Activated T-cell treated with anti-CD3 and anti-CD28 coated beads, Interleukin-2, amount 50 U/mL, for 24 hours (primary cell): ENCODE data around the gene THBS4.
"Not testable (repeated sequence)": the region's sequence is repeated elsewhere in the genome, so short reads cannot be mapped to it uniquely, and the experiment has no call there.

Experiments used
- DNase-seq: peaks from one replicate; pipeline ENCODE4 v3.0.0-alpha.2; 2020
- H3K27ac Mint-ChIP-seq: 2 replicates; pipeline ENCODE4 v1.8.0; 2020; ENCODE audit warnings: mild to moderate bottlenecking, mixed read lengths
- H3K27me3 Mint-ChIP-seq: 2 replicates; pipeline ENCODE4 v1.8.0; 2020; ENCODE audit warnings: mixed read lengths
- H3K36me3 Mint-ChIP-seq: 2 replicates; pipeline ENCODE4 v1.8.0; 2020; ENCODE audit warnings: low read depth, mixed read lengths
- H3K4me1 Mint-ChIP-seq: 2 replicates; pipeline ENCODE4 v1.8.0; 2020; ENCODE audit warnings: low read depth, mixed read lengths
- H3K4me3 Mint-ChIP-seq: 2 replicates; pipeline ENCODE4 v1.8.0; 2020; ENCODE audit warnings: mild to moderate bottlenecking, moderate library complexity, mixed read lengths
- H3K9me3 Mint-ChIP-seq: 2 replicates; pipeline ENCODE4 v1.8.0; 2020; ENCODE audit warnings: mixed read lengths

Gene THBS4

DNA sequence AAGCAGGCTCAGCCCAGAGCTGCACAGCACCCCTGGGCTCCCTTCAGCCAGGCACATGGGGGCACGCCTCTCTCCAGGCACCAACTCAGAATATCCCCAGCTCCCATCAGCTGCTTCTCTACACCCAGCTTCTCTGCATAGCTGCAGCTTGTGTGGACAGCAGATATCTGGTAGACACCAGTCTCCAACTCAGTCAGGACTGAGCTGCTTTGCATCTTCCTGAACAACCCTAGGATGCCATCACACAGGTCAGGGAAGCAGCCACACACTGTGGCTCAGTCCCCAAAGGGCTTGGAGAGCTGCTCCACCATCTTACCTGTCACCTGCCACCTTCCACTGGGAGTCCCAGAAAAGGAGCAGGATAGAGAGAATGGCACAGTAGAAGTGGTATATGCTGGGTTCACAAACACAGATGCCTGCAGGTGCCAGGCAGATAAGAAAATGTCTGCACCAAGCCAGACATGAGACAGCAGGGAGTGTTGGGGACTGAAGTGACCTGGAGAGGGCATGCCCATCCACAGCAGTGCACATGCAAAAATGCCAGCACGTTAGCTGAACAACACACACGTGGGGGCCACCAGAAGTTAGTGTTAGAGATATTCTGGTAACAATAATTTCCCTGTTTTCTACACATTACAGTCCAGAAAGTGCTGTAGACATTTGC lies 42.0 kb downstream of the THBS4 start:
- Mint-ChIP-seq H3K4me3 (no peak overlapping the region), H3K4me1 (no peaks in the 10 kb centered on the region)

DNA sequence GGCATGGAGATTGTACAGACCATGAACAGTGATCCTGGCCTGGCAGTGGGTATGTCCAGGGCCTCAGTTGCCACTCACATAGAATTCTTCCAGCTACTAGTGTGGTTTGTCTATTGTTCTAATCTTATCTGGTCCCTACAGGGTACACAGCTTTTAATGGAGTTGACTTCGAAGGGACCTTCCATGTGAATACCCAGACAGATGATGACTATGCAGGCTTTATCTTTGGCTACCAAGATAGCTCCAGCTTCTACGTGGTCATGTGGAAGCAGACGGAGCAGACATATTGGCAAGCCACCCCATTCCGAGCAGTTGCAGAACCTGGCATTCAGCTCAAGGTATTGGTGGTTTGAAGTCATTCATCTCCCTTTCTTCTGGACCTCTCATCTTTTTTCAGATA lies 43.8 kb downstream of the THBS4 start:
- no peaks in the 10 kb centered on the region for H3K27me3 Mint-ChIP-seq
- H3K36me3 Mint-ChIP-seq: no peaks in the 10 kb centered on the region
- no peak for DNase-seq
- no peaks in the 10 kb centered on the region for H3K9me3 Mint-ChIP-seq
- H3K27ac Mint-ChIP-seq: no peak overlapping the region
- no peak overlapping the region for H3K4me3 Mint-ChIP-seq
- peaks cover 13% of the 10 kb centered on the region for H3K4me1 Mint-ChIP-seq

More for the DNA sequence above, 42.0 kb downstream of the THBS4 start:
- Mint-ChIP-seq H3K27ac (no peak overlapping the region), H3K9me3 (no peaks in the 10 kb centered on the region), H3K36me3 (no peaks in the 10 kb centered on the region), H3K27me3 (no peaks in the 10 kb centered on the region)
- DNase-seq: no peak

DNA sequence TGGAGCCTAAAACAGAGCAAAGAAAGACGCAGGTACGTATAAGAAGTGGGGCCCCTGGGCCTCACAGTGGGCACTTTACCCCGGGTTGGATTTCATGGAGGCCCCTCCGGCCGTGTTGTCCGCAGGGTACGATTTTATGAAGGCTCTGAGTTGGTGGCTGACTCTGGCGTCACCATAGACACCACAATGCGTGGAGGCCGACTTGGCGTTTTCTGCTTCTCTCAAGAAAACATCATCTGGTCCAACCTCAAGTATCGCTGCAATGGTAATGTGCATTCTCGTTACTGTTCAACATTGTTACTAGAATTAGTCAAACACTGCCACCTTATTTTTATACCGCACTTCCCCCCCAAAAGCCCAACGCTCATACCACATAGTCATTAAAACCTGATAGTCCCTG lies 47.1 kb downstream of the THBS4 start:
- Mint-ChIP-seq H3K4me3 (no peak overlapping the region), H3K9me3 (no peaks in the 10 kb centered on the region), H3K36me3 (no peaks in the 10 kb centered on the region), H3K27me3 (no peaks in the 10 kb centered on the region), H3K4me1 (peaks cover 13% of the 10 kb centered on the region), H3K27ac (no peak overlapping the region)
- no peak for DNase-seq

DNA sequence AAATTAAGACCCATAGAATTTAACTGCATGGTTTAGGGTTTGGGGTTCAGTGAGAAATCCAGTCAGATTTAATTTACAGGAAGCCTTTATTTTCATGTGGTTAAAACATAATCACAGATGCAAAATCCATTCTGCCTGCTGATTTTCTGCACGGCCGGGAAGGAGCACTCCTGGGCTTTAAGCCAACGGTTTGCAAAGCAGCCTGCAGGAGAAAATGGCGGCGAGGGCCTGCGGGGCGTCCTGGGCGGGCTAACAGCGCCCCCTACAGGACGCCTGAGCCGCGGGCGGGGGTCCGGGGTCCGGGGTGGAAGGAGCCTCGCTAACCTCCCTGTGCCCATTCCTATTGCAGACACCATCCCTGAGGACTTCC lies 47.6 kb downstream of the THBS4 start:
- DNase-seq: peak; percentile 82
- peak overlapping the region; percentile 47 for H3K4me3 Mint-ChIP-seq
- H3K4me1 Mint-ChIP-seq: peaks cover 13% of the 10 kb centered on the region
- H3K27me3 Mint-ChIP-seq: no peaks in the 10 kb centered on the region
- H3K9me3 Mint-ChIP-seq: no peaks in the 10 kb centered on the region
- peak overlapping the region; percentile 88 for H3K27ac Mint-ChIP-seq
- no peaks in the 10 kb centered on the region for H3K36me3 Mint-ChIP-seq

DNA sequence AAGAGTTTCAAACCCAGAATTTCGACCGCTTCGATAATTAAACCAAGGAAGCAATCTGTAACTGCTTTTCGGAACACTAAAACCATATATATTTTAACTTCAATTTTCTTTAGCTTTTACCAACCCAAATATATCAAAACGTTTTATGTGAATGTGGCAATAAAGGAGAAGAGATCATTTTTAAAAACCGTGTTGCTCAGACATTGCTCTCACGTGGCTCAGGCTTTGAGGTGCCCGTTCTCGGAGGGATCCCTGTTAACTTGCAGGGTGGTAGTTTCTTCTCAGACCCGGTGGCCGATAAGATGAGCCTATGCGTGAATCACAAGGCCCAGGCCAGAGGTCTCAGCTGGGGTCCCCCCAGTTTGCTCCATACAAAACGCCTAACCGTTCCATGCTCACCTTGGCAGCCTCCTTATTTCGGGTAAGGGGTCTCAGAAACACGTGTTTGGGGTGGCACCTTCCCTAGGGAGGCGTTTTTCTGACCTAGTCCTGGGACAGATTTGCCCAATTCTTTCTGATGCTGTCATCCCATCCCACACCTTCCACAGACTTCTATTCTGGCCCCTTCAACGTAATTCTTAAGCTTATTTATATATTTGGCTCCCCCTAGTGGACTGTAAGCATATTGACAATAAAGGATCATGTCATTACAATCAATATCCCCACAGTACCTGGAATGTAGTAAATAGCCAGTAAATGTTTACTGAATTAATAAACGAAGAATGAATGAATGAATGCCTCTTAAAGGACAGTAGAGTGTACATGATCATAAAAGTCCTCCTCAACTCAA lies 48.1 kb downstream of the THBS4 start:
- Mint-ChIP-seq H3K9me3 (no peaks in the 10 kb centered on the region), H3K36me3 (no peaks in the 10 kb centered on the region), H3K27me3 (no peaks in the 10 kb centered on the region), H3K4me3 (peak overlapping the region; percentile 47), H3K27ac (peak overlapping the region; percentile 88), H3K4me1 (peaks cover 13% of the 10 kb centered on the region)
- peak; percentile 69 for DNase-seq

DNA sequence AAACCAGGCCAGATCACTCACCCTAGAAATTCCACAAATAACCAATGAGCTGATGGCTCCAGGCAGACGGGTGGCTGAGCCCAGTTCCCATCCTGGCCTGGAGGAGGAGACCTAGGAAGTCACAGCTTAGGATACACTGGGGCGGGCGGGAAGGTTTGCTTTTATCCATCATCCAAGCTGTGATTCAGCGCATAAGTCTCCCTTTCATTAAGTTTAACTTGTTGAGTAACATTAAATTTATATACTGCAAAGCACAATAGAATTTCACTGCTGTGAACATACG lies 55.7 kb downstream of the THBS4 start:
- Mint-ChIP-seq H3K9me3 (no peaks in the 10 kb centered on the region), H3K36me3 (no peaks in the 10 kb centered on the region), H3K4me1 (peaks cover 15% of the 10 kb centered on the region), H3K27ac (no peak overlapping the region), H3K4me3 (no peak overlapping the region), H3K27me3 (no peaks in the 10 kb centered on the region)
- DNase-seq: no peak

DNA sequence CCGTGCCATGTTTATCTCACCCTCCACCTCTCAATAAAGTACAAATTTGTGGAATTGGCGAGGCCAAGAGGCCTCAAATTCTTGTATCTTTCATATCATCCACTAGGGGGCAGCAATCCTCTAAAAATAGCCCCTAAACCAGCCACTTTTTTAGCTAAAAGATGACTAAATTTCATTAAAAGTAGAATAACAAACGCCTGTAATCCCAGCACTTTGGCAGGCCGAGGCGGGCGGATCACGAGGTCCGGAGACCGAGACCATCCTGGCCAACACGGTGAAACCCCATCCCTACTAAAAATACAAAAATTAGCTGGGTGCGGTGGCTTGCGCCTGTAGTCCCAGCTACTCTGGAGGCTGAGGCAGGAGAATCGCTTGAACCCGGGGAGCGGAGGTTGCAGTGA lies 56.6 kb downstream of the THBS4 start:
- DNase-seq: peak; percentile 55
- H3K4me1 Mint-ChIP-seq: peaks cover 15% of the 10 kb centered on the region
- not testable (repeated sequence) for H3K27me3 Mint-ChIP-seq, H3K36me3 Mint-ChIP-seq, H3K9me3 Mint-ChIP-seq, H3K4me3 Mint-ChIP-seq
- peak overlapping the region; percentile 77 for H3K27ac Mint-ChIP-seq

DNA sequence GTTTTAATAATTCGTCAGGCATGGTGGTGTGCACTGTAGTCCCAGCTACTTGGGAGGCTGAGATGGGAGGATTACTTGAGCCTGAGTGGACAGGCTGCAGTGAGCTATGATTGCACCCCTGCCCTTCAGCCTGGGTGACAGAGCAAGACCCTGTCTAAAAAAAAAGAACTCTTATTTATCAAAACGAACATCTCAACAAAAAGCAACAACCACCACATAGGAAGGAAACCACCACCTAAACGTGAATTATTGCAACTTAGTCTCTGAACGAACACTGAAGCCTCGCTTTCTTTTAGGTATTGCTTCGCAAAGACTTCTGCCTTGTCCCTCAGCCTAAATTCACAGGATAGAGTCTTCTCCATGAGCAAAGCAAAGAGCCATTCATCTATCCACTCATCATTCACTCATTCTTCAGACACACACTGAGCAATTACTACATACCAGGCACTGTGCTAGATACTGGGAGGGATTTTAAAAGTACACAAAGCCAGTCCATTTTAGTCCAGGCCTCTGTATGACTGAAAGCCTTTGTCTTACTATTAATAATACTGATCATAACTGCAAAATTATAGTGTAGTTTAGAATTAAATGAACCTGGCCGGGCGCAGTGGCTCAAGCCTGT lies 57.4 kb downstream of the THBS4 start:
- H3K36me3 Mint-ChIP-seq: no peaks in the 10 kb centered on the region
- H3K4me1 Mint-ChIP-seq: peaks cover 15% of the 10 kb centered on the region
- H3K9me3 Mint-ChIP-seq: no peaks in the 10 kb centered on the region
- H3K27me3 Mint-ChIP-seq: no peaks in the 10 kb centered on the region
- no peak for DNase-seq
- H3K27ac Mint-ChIP-seq: peak overlapping the region; percentile 76
- peak overlapping the region; percentile 18 for H3K4me3 Mint-ChIP-seq

DNA sequence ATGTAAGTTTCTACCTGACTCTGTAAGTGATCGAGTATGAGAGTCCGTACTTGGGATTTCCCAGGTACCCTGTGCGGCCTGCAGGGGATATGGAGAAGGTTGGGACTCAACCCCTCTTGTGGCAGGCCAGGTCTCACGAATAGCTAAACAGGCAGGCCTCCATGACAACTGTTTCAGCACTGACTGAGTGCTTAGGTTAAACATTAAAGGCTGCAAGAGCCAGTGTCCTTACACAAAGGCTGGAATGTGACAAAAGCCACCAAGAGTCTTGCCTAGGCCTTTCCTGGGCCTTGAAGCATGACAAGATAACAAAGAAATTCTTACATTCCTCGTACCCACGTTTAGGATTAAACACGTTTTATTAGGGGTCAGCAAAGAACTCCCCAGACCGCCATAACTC lies 58.6 kb downstream of the THBS4 start:
- H3K4me3 Mint-ChIP-seq: no peak overlapping the region
- H3K27ac Mint-ChIP-seq: no peak overlapping the region
- H3K36me3 Mint-ChIP-seq: no peaks in the 10 kb centered on the region
- no peaks in the 10 kb centered on the region for H3K9me3 Mint-ChIP-seq
- no peak for DNase-seq
- H3K27me3 Mint-ChIP-seq: no peaks in the 10 kb centered on the region
- H3K4me1 Mint-ChIP-seq: peaks cover 18% of the 10 kb centered on the region

DNA sequence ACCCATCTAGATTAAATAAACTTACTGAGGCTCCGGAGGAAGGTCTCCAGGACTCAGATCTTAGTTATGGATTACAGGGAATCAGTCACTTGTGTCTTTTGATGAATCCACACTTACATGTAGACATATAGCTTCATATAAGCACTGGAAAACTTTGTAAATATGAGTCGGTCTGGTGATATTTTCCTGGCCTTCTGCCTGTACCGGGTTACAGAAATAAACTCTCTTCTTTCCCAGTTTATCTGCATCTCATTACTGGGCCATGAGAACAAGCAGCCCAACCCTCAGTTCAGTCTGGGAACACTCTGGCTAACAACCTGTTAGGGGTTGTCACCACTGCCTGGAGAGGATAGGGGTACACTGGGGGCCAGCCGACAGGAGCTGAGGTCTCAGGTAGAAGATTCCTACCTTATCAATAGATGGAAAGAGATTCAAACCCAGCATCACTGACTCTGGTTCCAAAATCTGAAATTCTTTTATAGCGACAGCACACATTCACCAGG lies 59.1 kb downstream of the THBS4 start:
- no peaks in the 10 kb centered on the region for H3K36me3 Mint-ChIP-seq
- no peak for DNase-seq
- no peak overlapping the region for H3K27ac Mint-ChIP-seq
- no peaks in the 10 kb centered on the region for H3K27me3 Mint-ChIP-seq
- H3K9me3 Mint-ChIP-seq: no peaks in the 10 kb centered on the region
- H3K4me3 Mint-ChIP-seq: no peak overlapping the region
- H3K4me1 Mint-ChIP-seq: peaks cover 18% of the 10 kb centered on the region

DNA sequence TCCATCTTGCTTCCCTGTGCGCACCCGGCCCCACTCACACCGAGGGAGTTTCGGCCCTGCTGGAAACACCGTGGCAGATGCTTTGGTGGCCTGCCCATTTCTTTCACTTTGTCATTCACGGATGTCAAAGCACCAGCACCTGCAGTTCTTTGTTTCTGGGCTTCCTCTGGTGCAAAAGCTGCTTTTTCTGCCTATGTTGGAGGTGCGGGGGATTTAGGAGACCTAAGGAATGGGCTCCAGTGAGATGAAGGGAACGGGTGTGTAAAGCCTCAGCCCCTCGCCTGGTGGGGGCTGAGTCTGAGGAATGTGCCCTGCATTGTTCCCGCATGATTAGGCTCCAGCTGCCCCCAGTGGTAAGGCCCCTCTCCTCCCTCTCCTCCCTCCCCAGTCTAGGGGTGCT lies 62.3 kb downstream of the THBS4 start:
- no peaks in the 10 kb centered on the region for H3K36me3 Mint-ChIP-seq
- H3K27me3 Mint-ChIP-seq: no peaks in the 10 kb centered on the region
- no peak overlapping the region for H3K27ac Mint-ChIP-seq
- no peak overlapping the region for H3K4me3 Mint-ChIP-seq
- no peaks in the 10 kb centered on the region for H3K9me3 Mint-ChIP-seq
- no peak for DNase-seq
- H3K4me1 Mint-ChIP-seq: peaks cover 23% of the 10 kb centered on the region

DNA sequence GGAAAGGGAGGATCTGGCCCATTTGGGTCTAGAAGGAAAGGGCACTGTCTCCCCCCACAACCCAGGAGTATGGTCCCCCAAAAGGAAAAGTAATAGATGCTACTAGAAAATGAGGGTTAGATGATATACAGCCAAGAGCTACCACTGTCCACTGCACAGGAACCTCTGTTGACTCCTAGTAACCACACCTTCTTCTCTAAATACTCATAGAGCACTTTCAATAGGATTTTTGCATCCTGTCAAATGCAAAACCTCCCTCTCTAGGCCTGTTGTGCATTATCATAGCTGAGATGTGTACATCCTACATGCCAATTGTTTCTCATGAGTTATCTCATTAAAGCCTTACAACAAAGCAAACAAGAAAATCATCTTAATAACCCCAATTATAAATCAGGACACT lies 66.8 kb downstream of the THBS4 start:
- no peaks in the 10 kb centered on the region for H3K36me3 Mint-ChIP-seq
- no peak overlapping the region for H3K27ac Mint-ChIP-seq
- no peak for DNase-seq
- H3K4me3 Mint-ChIP-seq: no peak overlapping the region
- no peaks in the 10 kb centered on the region for H3K27me3 Mint-ChIP-seq
- peaks cover 35% of the 10 kb centered on the region for H3K4me1 Mint-ChIP-seq
- H3K9me3 Mint-ChIP-seq: peaks cover 2% of the 10 kb centered on the region

DNA sequence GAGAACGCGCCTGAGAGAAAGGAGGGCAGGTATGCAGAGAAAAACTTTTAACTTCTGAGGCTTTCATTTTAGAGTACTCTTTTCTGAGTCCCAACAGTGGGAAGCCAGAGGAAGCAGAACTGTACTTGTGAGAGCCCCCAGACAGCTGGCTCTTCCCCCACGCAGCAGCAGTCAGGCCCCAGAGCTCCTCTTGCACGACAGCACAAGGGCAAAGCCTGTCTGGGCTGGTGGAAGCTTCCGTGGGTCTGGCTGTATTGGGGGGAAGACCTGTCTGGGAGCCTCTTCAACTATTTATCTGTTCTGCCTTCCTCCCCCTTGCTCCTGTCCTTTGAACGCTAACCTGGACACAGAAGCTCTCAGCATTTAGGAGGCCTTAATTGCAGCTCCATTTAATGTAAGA lies 68.2 kb downstream of the THBS4 start:
- Mint-ChIP-seq H3K4me3 (no peak overlapping the region), H3K27ac (no peak overlapping the region), H3K9me3 (peaks cover 2% of the 10 kb centered on the region), H3K4me1 (peaks cover 36% of the 10 kb centered on the region), H3K27me3 (no peaks in the 10 kb centered on the region), H3K36me3 (no peaks in the 10 kb centered on the region)
- DNase-seq: peak; percentile 27

DNA sequence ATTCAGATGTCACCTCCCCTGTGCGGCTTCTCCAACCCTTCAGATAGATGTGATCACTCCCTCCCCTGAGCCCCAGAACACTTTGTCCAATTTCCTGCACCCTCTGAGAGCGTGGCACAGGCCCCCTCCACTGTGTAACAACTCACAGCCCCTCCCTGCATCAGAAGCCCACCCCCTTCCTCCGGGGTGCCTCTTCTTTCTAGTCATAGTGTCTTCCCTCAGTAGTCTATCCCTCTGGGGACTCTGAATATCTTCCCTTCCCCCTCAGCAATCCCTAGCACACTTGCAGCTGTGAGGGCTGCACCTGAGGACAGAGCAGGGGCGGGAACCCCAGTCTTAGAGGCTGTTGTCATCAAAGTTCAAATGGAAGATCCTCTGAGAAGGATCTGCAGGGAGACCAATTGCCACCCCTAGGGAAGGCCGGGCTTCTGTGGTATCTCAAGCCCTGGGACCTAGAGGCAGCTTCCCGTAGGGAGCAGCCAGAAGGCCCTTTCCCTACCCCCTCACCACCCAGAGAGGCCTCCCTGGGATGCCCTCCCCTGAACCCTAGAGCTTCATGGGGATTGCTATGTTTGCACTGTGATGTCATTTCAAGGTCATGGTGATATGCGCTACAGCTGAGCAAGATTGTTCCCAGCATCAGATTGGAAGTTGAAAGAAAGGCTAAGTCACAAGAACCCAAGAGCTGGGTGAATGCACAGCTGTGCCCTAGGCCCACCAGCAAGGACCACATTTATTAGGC lies 70.7 kb downstream of the THBS4 start:
- peaks cover 38% of the 10 kb centered on the region for H3K4me1 Mint-ChIP-seq
- peaks cover 2% of the 10 kb centered on the region for H3K9me3 Mint-ChIP-seq
- H3K27me3 Mint-ChIP-seq: no peaks in the 10 kb centered on the region
- H3K36me3 Mint-ChIP-seq: peaks cover 1% of the 10 kb centered on the region
- DNase-seq: peak; percentile 25
- no peak overlapping the region for H3K4me3 Mint-ChIP-seq
- no peak overlapping the region for H3K27ac Mint-ChIP-seq
